ENCODE results near the gene CFAP54. TPM values are rescaled to one million over a fixed set of nuclear protein-coding genes. Genes with fewer than 3 reads are reported as not detected.
"Not testable (repeated sequence)": the region's sequence is repeated elsewhere in the genome, so short reads cannot be mapped to it uniquely, and the experiment has no call there.

The CFAP54 gene
- total RNA-seq, 1 experiment from 2014 or later: 0.64 TPM

- ChIA-PET POLR2A (no interaction called here), CTCF (interaction anchor here (0.6 kb wide), 1 partner anchor 246 kb away, joined by 3 read pairs; no protein-coding TSS in a partner anchor)
- DNase-seq (ENCODE audit: low read depth, low spot score) (no peak), ATAC-seq (no peak)
- H3K36me3 ChIP-seq (ENCODE audit: control insufficient read depth, insufficient read depth, low read length): no peaks in the 10 kb centered on the region
- no peak overlapping the region for H3K27ac ChIP-seq (ENCODE audit: low read length)
- TF ChIP-seq SIN3A (IDR thresholded peaks at IDR 0.05; ENCODE audit: borderline replicate concordance, insufficient read depth, low read depth, low read length): no peak
- no peak for TF ChIP-seq REST (IDR thresholded peaks at IDR 0.05; ENCODE audit: insufficient read depth in 1 of 2, low read depth in 2 of 2, low read length in 1 of 2)
- no peak for TF ChIP-seq POLR2AphosphoS5 (IDR thresholded peaks at IDR 0.05; ENCODE audit: low read depth, low read length)
- no peak for TF ChIP-seq TCF7L2 (IDR thresholded peaks at IDR 0.05; ENCODE audit: low read depth, low read length)
- no peaks in the 10 kb centered on the region for H3K27me3 ChIP-seq (ENCODE audit: control insufficient read depth, insufficient read depth, low read length)
- in situ Hi-C loops (cut with HindIII; ENCODE audit: low pct_unique_long_range_greater_than_20kb, low sequenced_read_pairs): no loop called here
- no TSS peak for BruUV-seq (replicated peaks)
- no peaks in the 10 kb centered on the region; the same call in 1 of the 2 replicates for H3K9me3 ChIP-seq (ENCODE audit: control insufficient read depth, insufficient read depth, low read depth, low read length)
- no peaks in the 10 kb centered on the region for H3K4me1 ChIP-seq (ENCODE audit: control insufficient read depth, insufficient read depth, low read length)
- intact Hi-C loops (cut with micrococcal nuclease; ENCODE audit: unreplicated experiment): no loop called here
- no peak overlapping the region for H3K4me3 ChIP-seq (ENCODE audit: low read depth in 2 of 2, low read length in 2 of 2)
Observed at GRCh38 chr12:96457191-96457930, 32.0 kb upstream of the CFAP54 start.

- H3K27me3 ChIP-seq (ENCODE audit: control insufficient read depth, insufficient read depth, low read length); ATAC-seq; in situ Hi-C loops (cut with HindIII; ENCODE audit: low pct_unique_long_range_greater_than_20kb, low sequenced_read_pairs): not testable (repeated sequence)
Observed at GRCh38 chr12:96459281-96459680, 30.1 kb upstream of the CFAP54 start.

GRCh38 chr12:96462571-96463280, 26.7 kb upstream of the CFAP54 start:
- Histone ChIP-seq H3K36me3 (ENCODE audit: control insufficient read depth, insufficient read depth, low read length) (no peaks in the 10 kb centered on the region), H3K27ac (ENCODE audit: low read length) (no peak overlapping the region), H3K4me1 (ENCODE audit: control insufficient read depth, insufficient read depth, low read length) (no peaks in the 10 kb centered on the region; the same call in 1 of the 2 replicates), H3K27me3 (ENCODE audit: control insufficient read depth, insufficient read depth, low read length) (no peaks in the 10 kb centered on the region), H3K4me3 (ENCODE audit: low read depth in 2 of 2, low read length in 2 of 2) (no peak overlapping the region), H3K9me3 (ENCODE audit: control insufficient read depth, insufficient read depth, low read depth, low read length) (no peaks in the 10 kb centered on the region)
- DNase-seq (ENCODE audit: low read depth, low spot score) (no peak), ATAC-seq (no peak)
- intact Hi-C loops (cut with micrococcal nuclease; ENCODE audit: unreplicated experiment) (no loop called here), in situ Hi-C loops (cut with HindIII; ENCODE audit: low pct_unique_long_range_greater_than_20kb, low sequenced_read_pairs) (no loop called here)
- CTCF ChIA-PET: no interaction called here
- BruUV-seq (replicated peaks): no TSS peak
- TF ChIP-seq SIN3A (IDR thresholded peaks at IDR 0.05; ENCODE audit: borderline replicate concordance, insufficient read depth, low read depth, low read length) (no peak), CTCF (IDR thresholded peaks at IDR 0.05) (no peak), POLR2AphosphoS5 (IDR thresholded peaks at IDR 0.05; ENCODE audit: low read depth, low read length) (no peak), REST (IDR thresholded peaks at IDR 0.05; ENCODE audit: insufficient read depth in 1 of 2, low read depth in 2 of 2, low read length in 1 of 2) (no peak), TCF7L2 (IDR thresholded peaks at IDR 0.05; ENCODE audit: low read depth, low read length) (no peak)
- POLR2A ChIA-PET: interaction anchor here (0.5 kb wide), 1 partner anchor 44 kb away, joined by 6 read pairs; no protein-coding TSS in a partner anchor

More at GRCh38 chr12:96459281-96459680, 30.1 kb upstream of the CFAP54 start:
- H3K4me1 ChIP-seq (ENCODE audit: control insufficient read depth, insufficient read depth, low read length); H3K9me3 ChIP-seq (ENCODE audit: control insufficient read depth, insufficient read depth, low read depth, low read length); H3K27ac ChIP-seq (ENCODE audit: low read length); DNase-seq (ENCODE audit: low read depth, low spot score); H3K4me3 ChIP-seq (ENCODE audit: low read depth in 2 of 2, low read length in 2 of 2); H3K36me3 ChIP-seq (ENCODE audit: control insufficient read depth, insufficient read depth, low read length); intact Hi-C loops (cut with micrococcal nuclease; ENCODE audit: unreplicated experiment); BruUV-seq (replicated peaks); POLR2A ChIA-PET: not testable (repeated sequence)
- CTCF ChIA-PET: interaction anchor here (0.7 kb wide), 2 partner anchors 29 to 47 kb away, joined by 3 to 5 read pairs; no protein-coding TSS in a partner anchor
